ENCODE data around the gene KMT2C.

- TF ChIP-seq CTCF (IDR thresholded peaks at IDR 0.05; ENCODE audit: low read depth, low read length, missing input control) (no peak), GABPA (IDR thresholded peaks at IDR 0.05 in 1 of 2, conservative IDR thresholded peaks at IDR 0.05 in 1 of 2) (no peak)
Observed at GRCh38 chr7:152464312-152465118, 28.7 kb upstream of the KMT2C start.

Data from liver (tissue), 3 donors.